ENCODE measurements around the gene SIAE.

Gene SIAE

GRCh38 chr11:124642628-124643027 is 30.9 kb downstream of the SIAE start:
- no peak for DNase-seq (ENCODE audit: low read depth, low spot score)
- ChIA-PET CTCF (interaction anchor here (0.8 to 4.7 kb wide), 10 partner anchors 9 to 234 kb away, joined by 3 to 102 read pairs (median 31); partner anchors contain the start of genes ROBO3 and TBRG1), POLR2A (interaction anchor here (2.7 kb wide), 1 partner anchor 20 kb away, joined by 10 read pairs; the partner anchor contains the start of gene TBRG1)
- no peak for TF ChIP-seq CTCF (IDR thresholded peaks at IDR 0.05; ENCODE audit: insufficient read depth, low read length, missing control alignments)
- H3K4me3 ChIP-seq (ENCODE audit: low read depth, low read length), result no peak overlapping the region

- no peak for DNase-seq (ENCODE audit: low read depth, low spot score)
These were observed 32.9 kb downstream of the SIAE start for GRCh38 chr11:124640666-124641065.

GRCh38 chr11:124639186-124639585 is 34.4 kb downstream of the SIAE start:
- no peak for TF ChIP-seq CTCF (IDR thresholded peaks at IDR 0.05; ENCODE audit: insufficient read depth, low read length, missing control alignments)
- no peak overlapping the region for H3K4me3 ChIP-seq (ENCODE audit: low read depth, low read length)
- ChIA-PET POLR2A (no interaction called here), CTCF (interaction anchor here (1.2 to 1.4 kb wide), 4 partner anchors 10 to 207 kb away, joined by 3 to 4 read pairs (median 3); no protein-coding TSS in a partner anchor)
- DNase-seq (ENCODE audit: low read depth, low spot score), result no peak

More at GRCh38 chr11:124640666-124641065, 32.9 kb downstream of the SIAE start:
- ChIA-PET CTCF (interaction anchor here (0.7 to 2.3 kb wide), 10 partner anchors 9 to 226 kb away, joined by 3 to 6 read pairs (median 3); no protein-coding TSS in a partner anchor), POLR2A (no interaction called here)
- TF ChIP-seq CTCF (IDR thresholded peaks at IDR 0.05; ENCODE audit: insufficient read depth, low read length, missing control alignments), result no peak
- H3K4me3 ChIP-seq (ENCODE audit: low read depth, low read length), result no peak overlapping the region

- DNase-seq (ENCODE audit: low read depth, low spot score), result no peak
- TF ChIP-seq CTCF (IDR thresholded peaks at IDR 0.05; ENCODE audit: insufficient read depth, low read length, missing control alignments), result no peak
- no peak overlapping the region for H3K4me3 ChIP-seq (ENCODE audit: low read depth, low read length)
- CTCF ChIA-PET, result interaction anchor here (0.8 to 1.3 kb wide), 3 partner anchors 9 to 198 kb away, joined by 4 read pairs; no protein-coding TSS in a partner anchor
- POLR2A ChIA-PET, result no interaction called here
These were observed 35.0 kb downstream of the SIAE start for GRCh38 chr11:124638500-124638899.

GRCh38 chr11:124635932-124636331 is 37.6 kb downstream of the SIAE start:
- no peak for DNase-seq (ENCODE audit: low read depth, low spot score)
- ChIA-PET CTCF (interaction anchor here (1.3 to 5.3 kb wide), 3 partner anchors 7 to 231 kb away, joined by 3 to 39 read pairs (median 23); partner anchors contain the start of gene TBRG1), POLR2A (no interaction called here)
- no peak overlapping the region for H3K4me3 ChIP-seq (ENCODE audit: low read depth, low read length)
- TF ChIP-seq CTCF (IDR thresholded peaks at IDR 0.05; ENCODE audit: insufficient read depth, low read length, missing control alignments), result no peak

- no peak for DNase-seq (ENCODE audit: low read depth, low spot score)
- ChIA-PET POLR2A (interaction anchor here (1.0 kb wide), 1 partner anchor 40 kb away, joined by 3 read pairs; the partner anchor contains the start of genes SIAE and SPA17), CTCF (interaction anchor here (1.0 to 5.3 kb wide), 7 partner anchors 9 to 205 kb away, joined by 3 to 39 read pairs (median 4); partner anchors contain the start of gene TBRG1)
- no peak overlapping the region for H3K4me3 ChIP-seq (ENCODE audit: low read depth, low read length)
- TF ChIP-seq CTCF (IDR thresholded peaks at IDR 0.05; ENCODE audit: insufficient read depth, low read length, missing control alignments), result peak; percentile 8
These were observed 40.2 kb downstream of the SIAE start for GRCh38 chr11:124633355-124633754.

All from AG04449 (cell line).